Gastroesophageal sphincter (tissue), 3 donors: ENCODE results near the gene ZNF747.

Experiments used
- CTCF ChIP-seq, 4 experiments: fragments of 200-600 bp in 2 of 4; fragments of 450-650 bp in 2 of 4; sonication (generic) in 1 of 4; IDR thresholded peaks; one replicate each; pipeline ENCODE4 v1.5.1; 2017 to 2019; ENCODE audit warnings: antibody characterized with exemption in 4 of 4, mild to moderate bottlenecking in 2 of 4, moderate library complexity in 2 of 4
- EP300 ChIP-seq: sonication (generic); formaldehyde crosslinking; IDR thresholded peaks from one replicate; pipeline ENCODE4 v1.6.1; 2017; ENCODE audit warnings: antibody characterized with exemption, mild to moderate bottlenecking
- POLR2A ChIP-seq, 2 donors: fragments of 450-650 bp; IDR thresholded peaks; one replicate each; pipeline ENCODE4 v1.6.1; 2017; ENCODE audit warnings: antibody characterized with exemption in 2 of 2, mild to moderate bottlenecking in 2 of 2, moderate library complexity in 1 of 2
- POLR2AphosphoS5 ChIP-seq: sonication (generic); formaldehyde crosslinking; IDR thresholded peaks from one replicate; pipeline ENCODE4 v1.6.1; 2017; ENCODE audit warnings: antibody characterized with exemption

- TF ChIP-seq POLR2A (IDR thresholded peaks at IDR 0.05): no peak
- no peak for TF ChIP-seq POLR2AphosphoS5
- no peak for TF ChIP-seq CTCF (IDR thresholded peaks at IDR 0.05)
- TF ChIP-seq EP300: no peak
Observed at GRCh38 chr16:30530163-30531037, 4.3 kb downstream of the ZNF747 start.
